Measurements from ENCODE around the gene ST3GAL5.
"Not testable (repeated sequence)": the region's sequence is repeated elsewhere in the genome, so short reads cannot be mapped to it uniquely, and the experiment has no call there.

GRCh38 chr2:85880716-85881328 lies 8.0 kb downstream of the ST3GAL5 start:
- TF ChIP-seq POLR2AphosphoS5, CTCF (IDR thresholded peaks at IDR 0.05): not testable (repeated sequence)
